Caco-2 (cell line): ENCODE measurements around the gene SLC43A1. TPM values are rescaled to one million over a fixed set of nuclear protein-coding genes. Genes with fewer than 3 reads are reported as not detected.

Experiments
- BruUV-seq: library from RNA; stranded (reverse); fragments of 400-500 nt; replicated peaks from 2 replicates; lab custom pipeline; 2021; lab: Mats Ljungman, UMichigan
- CTCF ChIA-PET: fragments of 300-600 bp; sonication (Branson Sonifier 250); formaldehyde crosslinking; loops from one replicate; lab custom pipeline; 2022; ENCODE audit warnings: antibody characterized with exemption; lab: Charles Lee
- POLR2A ChIA-PET: fragments of 300-600 bp; sonication (Branson Sonifier 250); formaldehyde crosslinking; loops from one replicate; lab custom pipeline; 2022; ENCODE audit warnings: antibody characterized with exemption; lab: Charles Lee
- DNase-seq, 2 experiments: peaks; one replicate each; pipeline versions ENCODE4 v3.0.0 to v3.0.0-alpha.2; 2020 to 2022
- H3K27me3 ChIP-seq: replicated peaks from 2 replicates; pipeline ENCODE4 v1.6.0; 2011; ENCODE audit warnings: low read length; ENCODE audit not compliant: control insufficient read depth, insufficient read depth
- H3K36me3 ChIP-seq: 2 replicates; pipeline ENCODE4 v1.5.1; 2011; ENCODE audit warnings: low read length; ENCODE audit not compliant: control insufficient read depth, insufficient read depth
- H3K4me1 ChIP-seq: fragments of 250-450 bp; sonication (Bioruptor Pico); 2 replicates; pipeline ENCODE4 v1.5.1; 2020; ENCODE audit warnings: mild to moderate bottlenecking
- H3K4me3 ChIP-seq: 2 replicates; pipeline ENCODE4 v1.5.1; 2011; ENCODE audit warnings: low read depth, mild to moderate bottlenecking, control low read depth, low read length
- H3K9me3 ChIP-seq: fragments of 250-450 bp; sonication (Bioruptor Pico); 2 replicates; pipeline ENCODE4 v1.5.1; 2020; ENCODE audit warnings: mild to moderate bottlenecking, moderate library complexity
- H3K27ac Mint-ChIP-seq: one replicate; pipeline ENCODE4 v1.8.0; 2022; ENCODE audit warnings: mixed read lengths; ENCODE audit not compliant: unreplicated experiment
- H3K27me3 Mint-ChIP-seq: one replicate; pipeline ENCODE4 v1.8.0; 2022; ENCODE audit warnings: mixed read lengths; ENCODE audit not compliant: insufficient read depth, unreplicated experiment
- H3K36me3 Mint-ChIP-seq: one replicate; pipeline ENCODE4 v1.8.0; 2022; ENCODE audit warnings: mild to moderate bottlenecking, mixed read lengths; ENCODE audit not compliant: insufficient read depth, unreplicated experiment
- H3K4me1 Mint-ChIP-seq: one replicate; pipeline ENCODE4 v1.8.0; 2022; ENCODE audit warnings: low read depth, mixed read lengths; ENCODE audit not compliant: unreplicated experiment
- H3K4me3 Mint-ChIP-seq: one replicate; pipeline ENCODE4 v1.8.0; 2022; ENCODE audit warnings: mild to moderate bottlenecking, moderate library complexity, mixed read lengths; ENCODE audit not compliant: unreplicated experiment
- H3K9me3 Mint-ChIP-seq: one replicate; pipeline ENCODE4 v1.8.0; 2022; ENCODE audit warnings: mixed read lengths; ENCODE audit not compliant: unreplicated experiment
- intact Hi-C: fragments of 100-400 bp; cut with micrococcal nuclease; formaldehyde crosslinking; loops from one replicate; pipeline ENCODE4 v1.10.0; 2022; ENCODE audit not compliant: unreplicated experiment
- total RNA-seq: library from RNA; stranded (reverse); gene quantifications from 2 replicates; pipeline ENCODE4 v1.2.3, GENCODE V29; 2022
- TF ChIP-seq, protein P1 (sequence below), 2 experiments: fragments of 200-600 bp in 1 of 2; IDR thresholded peaks; 1 replicate in 1 of 2; 2 replicates in 1 of 2; pipeline versions ENCODE4 v1.5.1 to v1.8.0; 2011 to 2022; ENCODE audit warnings: antibody characterized with exemption in 1 of 2, control low read depth in 1 of 2, inconsistent platforms in 1 of 2, low read depth in 1 of 2, low read length in 1 of 2, mild to moderate bottlenecking in 1 of 2, moderate library complexity in 1 of 2; ENCODE audit not compliant: insufficient read depth in 1 of 2, severe bottlenecking in 1 of 2, unreplicated experiment in 1 of 2

SLC43A1 gene
- total RNA-seq, 1 experiment from 2014 or later, result 71.7 TPM

DNA sequence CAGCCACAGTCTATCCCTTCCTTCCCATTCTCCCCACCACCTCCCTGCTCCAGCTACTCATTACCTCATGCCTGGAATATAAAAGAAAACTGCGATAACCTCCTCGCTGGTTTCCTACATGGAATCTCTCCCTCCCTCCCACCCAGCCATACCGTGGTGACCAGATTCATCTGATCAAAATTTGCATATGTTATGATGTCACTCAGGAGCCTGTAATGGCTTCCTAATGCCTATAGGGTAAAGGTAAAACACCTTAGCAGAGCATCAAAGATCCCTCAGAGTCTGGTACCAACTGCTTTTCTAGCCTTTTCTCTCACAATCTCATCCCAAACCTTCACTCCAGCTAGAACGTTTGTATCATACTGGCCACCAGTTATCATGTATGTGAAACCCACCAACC, 35.6 kb downstream of the SLC43A1 start:
- ChIA-PET POLR2A (no interaction called here), CTCF (interaction anchor here (0.6 to 4.8 kb wide), 2 partner anchors 14 to 134 kb away, joined by 3 to 36 read pairs; no protein-coding TSS in a partner anchor)
- Mint-ChIP-seq H3K27ac (peak overlapping the region; percentile 5), H3K36me3 (peaks cover 36% of the 10 kb centered on the region), H3K27me3 (no peaks in the 10 kb centered on the region), H3K4me1 (peaks cover 16% of the 10 kb centered on the region), H3K9me3 (no peaks in the 10 kb centered on the region), H3K4me3 (no peak overlapping the region)
- intact Hi-C loops, result loop anchor here (1.0 to 5.0 kb wide), 4 partner anchors 23 to 162 kb away; no protein-coding TSS in a partner anchor
- H3K4me3 ChIP-seq, result no peak overlapping the region
- H3K4me1 ChIP-seq, result peaks cover 5% of the 10 kb centered on the region; the same call in 1 of the 2 replicates
- no peaks in the 10 kb centered on the region; the same call in 1 of the 2 replicates for H3K36me3 ChIP-seq
- no TSS peak for BruUV-seq
- H3K27me3 ChIP-seq, result no peaks in the 10 kb centered on the region
- TF ChIP-seq, protein P1, sequence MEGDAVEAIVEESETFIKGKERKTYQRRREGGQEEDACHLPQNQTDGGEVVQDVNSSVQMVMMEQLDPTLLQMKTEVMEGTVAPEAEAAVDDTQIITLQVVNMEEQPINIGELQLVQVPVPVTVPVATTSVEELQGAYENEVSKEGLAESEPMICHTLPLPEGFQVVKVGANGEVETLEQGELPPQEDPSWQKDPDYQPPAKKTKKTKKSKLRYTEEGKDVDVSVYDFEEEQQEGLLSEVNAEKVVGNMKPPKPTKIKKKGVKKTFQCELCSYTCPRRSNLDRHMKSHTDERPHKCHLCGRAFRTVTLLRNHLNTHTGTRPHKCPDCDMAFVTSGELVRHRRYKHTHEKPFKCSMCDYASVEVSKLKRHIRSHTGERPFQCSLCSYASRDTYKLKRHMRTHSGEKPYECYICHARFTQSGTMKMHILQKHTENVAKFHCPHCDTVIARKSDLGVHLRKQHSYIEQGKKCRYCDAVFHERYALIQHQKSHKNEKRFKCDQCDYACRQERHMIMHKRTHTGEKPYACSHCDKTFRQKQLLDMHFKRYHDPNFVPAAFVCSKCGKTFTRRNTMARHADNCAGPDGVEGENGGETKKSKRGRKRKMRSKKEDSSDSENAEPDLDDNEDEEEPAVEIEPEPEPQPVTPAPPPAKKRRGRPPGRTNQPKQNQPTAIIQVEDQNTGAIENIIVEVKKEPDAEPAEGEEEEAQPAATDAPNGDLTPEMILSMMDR (IDR thresholded peaks at IDR 0.05; ENCODE audit: insufficient read depth in 1 of 2, low read depth in 1 of 2, low read length in 1 of 2, severe bottlenecking in 1 of 2, unreplicated experiment in 1 of 2), result no peak
- no peaks in the 10 kb centered on the region for H3K9me3 ChIP-seq
- DNase-seq, result no peak

GRCh38 chr11:57479021-57479663, 36.4 kb downstream of the SLC43A1 start:
- intact Hi-C loops, result loop anchor here (5.0 kb wide), 2 partner anchors 83 to 163 kb away; no protein-coding TSS in a partner anchor
- H3K27me3 Mint-ChIP-seq, result no peaks in the 10 kb centered on the region
- BruUV-seq, result no TSS peak
- H3K36me3 Mint-ChIP-seq, result peaks cover 31% of the 10 kb centered on the region
- Histone ChIP-seq H3K4me1 (peaks cover 5% of the 10 kb centered on the region; the same call in 1 of the 2 replicates), H3K27me3 (no peaks in the 10 kb centered on the region), H3K9me3 (no peaks in the 10 kb centered on the region), H3K4me3 (no peak overlapping the region), H3K36me3 (no peaks in the 10 kb centered on the region; the same call in 1 of the 2 replicates)
- TF ChIP-seq, protein P1 (IDR thresholded peaks at IDR 0.05; ENCODE audit: insufficient read depth in 1 of 2, low read depth in 1 of 2, low read length in 1 of 2, severe bottlenecking in 1 of 2, unreplicated experiment in 1 of 2), result no peak
- peaks cover 16% of the 10 kb centered on the region for H3K4me1 Mint-ChIP-seq
- DNase-seq, result no peak
- no peaks in the 10 kb centered on the region for H3K9me3 Mint-ChIP-seq
- no peak overlapping the region for H3K4me3 Mint-ChIP-seq
- no peak overlapping the region for H3K27ac Mint-ChIP-seq
- ChIA-PET CTCF (interaction anchor here (0.6 to 4.8 kb wide), 2 partner anchors 14 to 63 kb away, joined by 3 to 36 read pairs; no protein-coding TSS in a partner anchor), POLR2A (no interaction called here)

DNA sequence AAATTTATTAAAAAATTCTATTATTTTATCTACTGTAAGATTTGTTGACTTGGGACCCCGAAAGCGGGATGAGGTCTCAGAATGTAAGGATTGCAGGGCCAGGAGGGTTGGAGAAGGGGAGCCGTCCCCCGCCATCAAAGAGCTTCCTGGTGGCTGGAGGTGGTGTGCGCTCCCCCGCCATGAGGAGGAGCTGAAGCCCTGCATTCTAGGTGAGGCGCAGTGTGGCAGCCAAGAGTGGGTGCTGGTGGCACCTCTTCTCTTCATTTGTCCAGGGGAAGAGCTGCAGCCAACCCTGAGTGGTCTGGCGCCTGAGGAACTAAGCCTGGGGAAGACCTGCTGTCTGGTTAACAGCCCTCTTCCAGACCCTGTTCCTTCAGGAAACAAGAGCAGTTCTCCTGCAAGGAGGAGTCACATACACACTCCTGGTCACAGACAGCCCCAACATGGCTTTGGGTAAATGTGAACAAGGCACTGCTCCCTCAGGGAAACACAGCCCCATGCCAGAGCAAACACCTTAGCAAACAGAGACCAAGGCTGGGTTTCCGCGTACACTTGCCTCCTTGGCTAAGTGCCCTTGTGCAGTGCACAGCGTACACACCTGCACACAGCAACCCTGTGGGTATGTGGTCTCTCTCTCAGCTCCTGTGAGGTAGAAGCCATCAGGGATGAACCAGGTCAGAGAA, 37.9 kb downstream of the SLC43A1 start:
- ChIA-PET CTCF (interaction anchor here (0.9 to 4.8 kb wide), 11 partner anchors 8 to 164 kb away, joined by 3 to 36 read pairs (median 9); partner anchors contain the start of gene UBE2L6), POLR2A (interaction anchor here (0.9 to 1.4 kb wide), 2 partner anchors 18 to 51 kb away, joined by 4 read pairs; partner anchors contain the start of gene RTN4RL2)
- peaks cover 5% of the 10 kb centered on the region; the same call in 1 of the 2 replicates for H3K4me1 ChIP-seq
- DNase-seq, result no peak
- BruUV-seq, result no TSS peak
- intact Hi-C loops, result loop anchor here (1.0 to 5.0 kb wide), 4 partner anchors 50 to 165 kb away; no protein-coding TSS in a partner anchor
- H3K27me3 ChIP-seq, result no peaks in the 10 kb centered on the region
- H3K36me3 ChIP-seq, result no peaks in the 10 kb centered on the region
- Mint-ChIP-seq H3K36me3 (peaks cover 31% of the 10 kb centered on the region), H3K4me1 (peaks cover 16% of the 10 kb centered on the region), H3K9me3 (no peaks in the 10 kb centered on the region), H3K4me3 (peak overlapping the region; percentile 87), H3K27ac (peak overlapping the region; percentile 46), H3K27me3 (no peaks in the 10 kb centered on the region)
- H3K9me3 ChIP-seq, result no peaks in the 10 kb centered on the region
- TF ChIP-seq, protein P1 (IDR thresholded peaks at IDR 0.05; ENCODE audit: insufficient read depth in 1 of 2, low read depth in 1 of 2, low read length in 1 of 2, severe bottlenecking in 1 of 2, unreplicated experiment in 1 of 2), result no peak
- H3K4me3 ChIP-seq, result no peak overlapping the region
